ENCODE data around the gene TBC1D1. TPM values are rescaled to one million over a fixed set of nuclear protein-coding genes. Genes with fewer than 3 reads are reported as not detected.

TBC1D1 gene
- total RNA-seq, 1 experiment from 2014 or later: 42.6 TPM

DNA sequence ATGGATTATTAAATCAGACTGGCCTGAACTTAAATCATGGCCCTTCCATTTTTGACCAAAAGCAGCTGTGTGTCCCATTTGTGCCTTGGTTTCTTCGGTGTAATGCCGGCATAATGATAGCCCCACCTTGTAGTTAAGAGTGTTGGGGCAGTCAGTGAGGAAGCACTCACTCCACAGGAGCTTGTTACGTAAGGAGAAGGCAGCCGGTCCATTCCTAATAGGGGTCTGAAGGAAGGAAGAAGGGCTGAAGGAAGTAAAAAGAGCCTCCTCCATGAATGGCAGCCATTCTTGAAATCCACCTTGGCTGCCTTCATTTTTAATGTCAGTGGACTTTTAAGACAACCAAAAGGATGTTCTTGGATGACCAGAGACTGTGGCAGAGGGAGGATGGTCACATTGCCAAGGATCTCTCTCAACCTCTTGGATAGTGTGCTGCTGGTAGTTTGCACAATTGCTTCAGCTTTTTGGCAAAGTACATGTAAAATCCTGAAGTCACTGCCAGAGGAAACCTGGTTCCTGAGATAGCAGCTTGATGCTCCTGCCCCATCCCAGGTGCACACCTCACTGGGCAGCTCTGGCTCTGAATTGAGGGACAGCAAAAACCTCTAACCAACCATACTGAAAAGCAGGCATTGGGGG lies 182.8 kb downstream of the TBC1D1 start:
- no peak overlapping the region for H3K4me3 ChIP-seq (ENCODE audit: low read depth, low read length, poor library complexity, severe bottlenecking)
- ChIA-PET CTCF (no interaction called here), POLR2A (ENCODE audit: low non-redundant PET) (no interaction called here)
- BruUV-seq (replicated peaks): no TSS peak
- H3K9me3 ChIP-seq (ENCODE audit: low read depth, low read length, poor library complexity, severe bottlenecking): no peaks in the 10 kb centered on the region
- no peaks in the 10 kb centered on the region for H3K36me3 ChIP-seq (ENCODE audit: insufficient read depth, low read length, poor library complexity, severe bottlenecking)
- no peak for DNase-seq (ENCODE audit: low spot score)
- no peaks in the 10 kb centered on the region for H3K27me3 ChIP-seq (replicated peaks; ENCODE audit: insufficient read depth, low read depth, low read length, poor library complexity)
- no peak overlapping the region for H3K27ac ChIP-seq (ENCODE audit: low read depth, low read length, poor library complexity, severe bottlenecking)
- intact Hi-C loops (cut with micrococcal nuclease; ENCODE audit: unreplicated experiment): no loop called here
- H3K4me1 ChIP-seq (ENCODE audit: insufficient read depth, low read length, poor library complexity, severe bottlenecking): no peaks in the 10 kb centered on the region
- no peak for TF ChIP-seq EZH2 (IDR thresholded peaks at IDR 0.05; ENCODE audit: borderline replicate concordance, low read depth, low read length, poor library complexity, severe bottlenecking)
- TF ChIP-seq, protein P1, sequence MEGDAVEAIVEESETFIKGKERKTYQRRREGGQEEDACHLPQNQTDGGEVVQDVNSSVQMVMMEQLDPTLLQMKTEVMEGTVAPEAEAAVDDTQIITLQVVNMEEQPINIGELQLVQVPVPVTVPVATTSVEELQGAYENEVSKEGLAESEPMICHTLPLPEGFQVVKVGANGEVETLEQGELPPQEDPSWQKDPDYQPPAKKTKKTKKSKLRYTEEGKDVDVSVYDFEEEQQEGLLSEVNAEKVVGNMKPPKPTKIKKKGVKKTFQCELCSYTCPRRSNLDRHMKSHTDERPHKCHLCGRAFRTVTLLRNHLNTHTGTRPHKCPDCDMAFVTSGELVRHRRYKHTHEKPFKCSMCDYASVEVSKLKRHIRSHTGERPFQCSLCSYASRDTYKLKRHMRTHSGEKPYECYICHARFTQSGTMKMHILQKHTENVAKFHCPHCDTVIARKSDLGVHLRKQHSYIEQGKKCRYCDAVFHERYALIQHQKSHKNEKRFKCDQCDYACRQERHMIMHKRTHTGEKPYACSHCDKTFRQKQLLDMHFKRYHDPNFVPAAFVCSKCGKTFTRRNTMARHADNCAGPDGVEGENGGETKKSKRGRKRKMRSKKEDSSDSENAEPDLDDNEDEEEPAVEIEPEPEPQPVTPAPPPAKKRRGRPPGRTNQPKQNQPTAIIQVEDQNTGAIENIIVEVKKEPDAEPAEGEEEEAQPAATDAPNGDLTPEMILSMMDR (conservative IDR thresholded peaks at IDR 0.05; ENCODE audit: low read depth, low read length): no peak

- Histone ChIP-seq H3K27me3 (replicated peaks; ENCODE audit: insufficient read depth, low read depth, low read length, poor library complexity) (no peaks in the 10 kb centered on the region), H3K4me3 (ENCODE audit: low read depth, low read length, poor library complexity, severe bottlenecking) (no peak overlapping the region), H3K9me3 (ENCODE audit: low read depth, low read length, poor library complexity, severe bottlenecking) (no peaks in the 10 kb centered on the region), H3K36me3 (ENCODE audit: insufficient read depth, low read length, poor library complexity, severe bottlenecking) (no peaks in the 10 kb centered on the region), H3K4me1 (ENCODE audit: insufficient read depth, low read length, poor library complexity, severe bottlenecking) (no peaks in the 10 kb centered on the region), H3K27ac (ENCODE audit: low read depth, low read length, poor library complexity, severe bottlenecking) (no peak overlapping the region)
- BruUV-seq (replicated peaks): no TSS peak
- POLR2A ChIA-PET (ENCODE audit: low non-redundant PET): no interaction called here
- CTCF ChIA-PET: no interaction called here
- TF ChIP-seq EZH2 (IDR thresholded peaks at IDR 0.05; ENCODE audit: borderline replicate concordance, low read depth, low read length, poor library complexity, severe bottlenecking): no peak
- TF ChIP-seq, protein P1 (conservative IDR thresholded peaks at IDR 0.05; ENCODE audit: low read depth, low read length): no peak
- intact Hi-C loops (cut with micrococcal nuclease; ENCODE audit: unreplicated experiment): no loop called here
- DNase-seq (ENCODE audit: low spot score): no peak
These were observed 184.7 kb downstream of the TBC1D1 start for GRCh38 chr4:38075370-38076152.

DNA sequence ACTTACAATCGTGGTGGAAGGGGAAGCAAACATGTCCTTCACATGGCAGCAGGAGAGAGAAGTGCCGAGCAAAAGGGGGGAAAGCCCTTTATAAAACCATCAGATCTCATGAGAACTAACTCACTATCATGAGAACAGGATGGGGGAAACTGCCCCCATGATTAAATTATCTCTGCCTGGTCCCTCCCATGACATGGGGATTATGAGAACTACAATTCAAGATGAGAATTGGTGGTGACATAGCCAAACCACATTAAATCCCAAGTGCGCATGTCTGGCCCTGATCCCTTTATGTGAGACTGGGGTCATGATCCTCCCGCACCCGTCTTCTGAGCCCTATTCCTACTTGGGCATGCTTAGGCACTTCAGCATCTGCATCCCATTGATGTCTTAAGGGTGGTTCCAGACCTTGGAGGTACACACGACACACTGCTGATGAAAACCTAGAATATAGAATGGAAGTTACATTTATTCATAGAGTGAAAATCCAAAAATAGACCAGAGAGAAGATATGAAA lies 185.3 kb downstream of the TBC1D1 start:
- Histone ChIP-seq H3K4me3 (ENCODE audit: low read depth, low read length, poor library complexity, severe bottlenecking) (no peak overlapping the region), H3K36me3 (ENCODE audit: insufficient read depth, low read length, poor library complexity, severe bottlenecking) (no peaks in the 10 kb centered on the region), H3K9me3 (ENCODE audit: low read depth, low read length, poor library complexity, severe bottlenecking) (no peaks in the 10 kb centered on the region), H3K27me3 (replicated peaks; ENCODE audit: insufficient read depth, low read depth, low read length, poor library complexity) (no peaks in the 10 kb centered on the region), H3K27ac (ENCODE audit: low read depth, low read length, poor library complexity, severe bottlenecking) (no peak overlapping the region), H3K4me1 (ENCODE audit: insufficient read depth, low read length, poor library complexity, severe bottlenecking) (no peaks in the 10 kb centered on the region)
- intact Hi-C loops (cut with micrococcal nuclease; ENCODE audit: unreplicated experiment): no loop called here
- ChIA-PET POLR2A (ENCODE audit: low non-redundant PET) (no interaction called here), CTCF (no interaction called here)
- TF ChIP-seq, protein P1 (conservative IDR thresholded peaks at IDR 0.05; ENCODE audit: low read depth, low read length): no peak
- no peak for TF ChIP-seq EZH2 (IDR thresholded peaks at IDR 0.05; ENCODE audit: borderline replicate concordance, low read depth, low read length, poor library complexity, severe bottlenecking)
- no TSS peak for BruUV-seq (replicated peaks)
- DNase-seq (ENCODE audit: low spot score): no peak
